ENCODE results near the gene PLEKHA1.

GRCh38 chr10:122435212-122435827 is 60.8 kb downstream of the PLEKHA1 start:
- TF ChIP-seq STAT1 (IDR thresholded peaks at IDR 0.05; ENCODE audit: unreplicated experiment) (no peak), CTCF (conservative IDR thresholded peaks at IDR 0.05; ENCODE audit: low read depth in 2 of 2) (peak in 1 of 2 experiments; percentile 88; a peak in 3 of 4 replicates), EZH2 (IDR thresholded peaks at IDR 0.05; ENCODE audit: low read depth, unreplicated experiment) (no peak), JUNB (IDR thresholded peaks at IDR 0.05; ENCODE audit: unreplicated experiment) (no peak), NANOG (IDR thresholded peaks at IDR 0.05; ENCODE audit: borderline replicate concordance) (no peak), REST (IDR thresholded peaks at IDR 0.05; ENCODE audit: unreplicated experiment) (no peak), POLR2AphosphoS5 (IDR thresholded peaks at IDR 0.05; ENCODE audit: low read depth) (no peak), CREB1 (CRISPR knock-in tag; IDR thresholded peaks at IDR 0.05; ENCODE audit: low read depth) (no peak), ETS1 (IDR thresholded peaks at IDR 0.05) (no peak), EZH2phosphoT487 (IDR thresholded peaks at IDR 0.05; ENCODE audit: unreplicated experiment) (no peak), ZNF331 (CRISPR knock-in tag; IDR thresholded peaks at IDR 0.05; ENCODE audit: low read depth) (no peak)
